ENCODE results near the gene ATG16L1. TPM values are rescaled to one million over a fixed set of nuclear protein-coding genes. Genes with fewer than 3 reads are reported as not detected.

The ATG16L1 gene
- total RNA-seq, 1 donor from 2014 or later = 39.3 TPM

DNA sequence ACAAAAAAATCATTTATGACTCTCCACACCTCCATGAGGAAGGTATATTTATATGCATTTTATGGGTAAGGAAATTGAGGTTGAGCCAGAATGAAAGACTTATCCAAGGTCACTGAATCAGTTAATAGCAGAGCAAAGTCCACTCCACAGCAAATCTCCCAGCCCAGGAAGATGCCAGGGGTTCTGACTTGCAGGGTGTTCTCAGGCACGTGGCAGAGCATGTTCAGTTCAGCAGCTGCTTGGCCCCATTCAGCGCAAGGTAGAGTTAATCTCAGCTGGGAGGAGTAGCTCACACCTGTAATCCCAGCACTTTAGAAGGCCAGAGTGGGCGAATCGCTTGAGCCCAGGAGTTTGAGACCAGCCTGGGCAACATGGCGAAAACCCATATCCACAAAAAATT is 85.1 kb downstream of the ATG16L1 start:
- no peak for DNase-seq

DNA sequence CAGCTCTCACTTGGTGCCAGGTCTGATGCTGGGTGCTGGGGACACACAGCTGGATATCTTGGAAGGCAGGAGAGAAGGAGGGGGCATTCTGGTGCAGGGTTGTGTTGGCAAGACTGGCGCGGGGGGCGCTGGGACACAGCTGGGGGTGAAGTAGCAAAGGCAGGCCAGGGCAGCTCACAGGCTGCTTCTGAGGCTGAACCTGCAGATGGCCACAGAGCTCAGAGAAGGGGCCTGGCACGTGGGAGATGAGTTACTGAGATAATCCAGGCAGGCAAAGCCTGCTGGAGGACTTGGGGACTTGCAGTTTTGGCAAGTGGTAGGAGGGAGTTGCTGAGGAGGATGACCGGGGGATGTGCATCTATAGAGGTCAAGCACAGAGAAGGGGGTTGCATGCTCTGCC is 86.6 kb downstream of the ATG16L1 start:
- no peak for DNase-seq

DNA sequence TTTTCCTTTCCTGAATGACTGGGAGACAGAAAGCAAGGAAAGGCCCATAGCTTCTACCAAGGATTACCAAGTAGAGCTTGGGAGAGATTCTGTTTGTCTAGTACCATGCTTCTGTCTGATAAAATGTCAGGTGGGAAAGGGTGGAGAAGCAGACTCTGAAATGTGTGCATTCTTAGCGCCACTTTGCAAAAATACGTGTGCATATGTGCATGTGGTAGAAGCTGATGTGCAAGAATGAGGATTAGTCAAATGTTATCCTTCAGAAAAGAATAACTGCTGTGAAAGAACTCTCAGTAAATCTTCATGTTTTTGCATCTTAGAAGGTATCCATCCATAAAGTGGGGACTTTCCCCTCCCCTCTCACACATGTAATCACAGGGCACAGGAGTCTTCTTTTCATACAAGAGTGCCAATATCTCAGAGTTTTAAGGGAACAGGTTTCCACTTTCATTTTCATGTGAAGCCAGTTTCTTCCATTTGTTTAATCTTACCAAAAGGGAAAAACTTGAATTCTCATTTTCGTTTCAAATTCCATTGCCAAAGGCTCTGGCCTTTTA is 87.4 kb downstream of the ATG16L1 start:
- DNase-seq = no peak

DNA sequence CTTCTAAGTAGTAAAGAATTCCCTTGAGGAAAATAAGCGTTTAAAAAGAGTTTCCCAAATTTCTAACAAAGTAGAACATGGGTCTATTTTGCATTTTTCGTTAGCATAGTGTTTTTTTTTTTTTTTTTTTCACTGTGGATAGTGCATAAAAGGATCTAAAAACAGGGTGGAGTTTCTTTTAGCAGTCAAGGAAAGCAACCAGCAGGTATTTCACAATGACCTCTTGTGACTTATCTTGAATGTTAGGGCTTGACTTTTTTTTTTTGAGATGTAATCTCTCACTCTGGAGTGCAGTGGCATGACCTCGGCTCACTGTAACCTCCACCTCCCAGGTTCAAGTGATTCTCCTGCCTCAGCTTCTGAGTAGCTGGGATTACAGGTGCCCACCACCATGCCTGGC is 88.0 kb downstream of the ATG16L1 start:
- no peak for DNase-seq

DNA sequence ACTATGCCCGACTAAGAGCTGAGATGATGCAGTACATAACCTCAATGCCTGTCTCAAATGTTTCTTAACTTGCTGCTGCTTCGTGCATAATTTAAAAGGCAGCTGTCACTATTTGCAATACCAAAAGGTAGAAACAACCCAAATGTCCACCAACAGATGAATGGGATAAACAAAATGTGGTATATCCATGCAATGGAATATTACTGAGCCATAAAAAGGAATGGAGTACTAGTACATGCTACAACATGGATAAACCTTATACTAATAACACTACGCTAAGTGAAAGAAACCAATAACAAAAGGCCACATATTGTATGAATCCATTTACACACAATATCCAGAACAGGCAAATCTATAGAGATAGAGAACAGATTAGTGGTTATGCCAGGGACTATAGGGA is 89.8 kb downstream of the ATG16L1 start:
- no peak for DNase-seq

DNA sequence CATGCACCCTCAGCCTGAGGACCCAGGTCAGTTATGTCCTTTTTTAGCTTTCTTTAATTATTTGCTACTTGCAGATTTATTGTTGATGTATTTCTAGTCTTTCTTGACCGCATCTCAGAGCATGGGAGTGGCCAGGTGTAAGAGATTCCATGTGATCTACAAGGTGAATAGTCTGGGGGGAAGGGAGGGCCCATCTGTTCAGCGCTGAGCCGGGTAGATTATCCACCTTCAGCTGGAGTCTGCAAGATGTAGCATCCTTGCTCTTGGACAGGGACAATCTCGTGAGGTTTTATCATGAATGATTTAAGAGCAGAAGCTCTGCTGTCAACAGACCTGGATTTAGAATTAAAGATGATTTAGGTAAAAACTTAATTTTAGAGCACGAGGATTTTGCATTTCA is 90.8 kb downstream of the ATG16L1 start:
- no peak for DNase-seq

DNA sequence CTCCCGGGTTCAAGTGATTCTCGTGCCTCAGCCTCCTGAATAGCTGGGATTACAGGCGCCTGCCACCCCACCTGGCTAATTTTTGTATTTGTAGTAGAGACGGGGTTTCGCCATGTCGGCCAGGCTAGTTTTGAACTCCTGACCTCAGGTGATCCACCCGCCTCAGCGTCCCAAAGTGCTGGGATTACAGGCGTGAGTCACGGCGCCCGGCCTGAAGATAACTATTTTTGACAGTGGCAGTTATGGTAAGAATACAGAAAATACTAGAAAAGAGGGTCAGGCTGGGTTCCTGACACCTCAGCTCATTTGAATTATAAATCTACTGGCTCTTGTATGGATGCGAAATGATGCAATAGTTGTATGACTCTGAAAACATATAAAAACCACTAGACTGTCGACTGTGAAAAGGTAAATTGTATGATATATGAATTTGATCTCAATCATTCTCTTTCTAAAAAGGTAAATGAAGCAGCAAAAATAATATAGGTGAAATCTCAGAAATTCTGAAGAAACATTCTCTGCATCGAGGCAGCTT is 91.8 kb downstream of the ATG16L1 start:
- no peak for DNase-seq

Other genes starting within 250 kb of the ATG16L1 start
- gene NGEF, start 238.4 kb upstream of the ATG16L1 start, total RNA-seq = 0.17 and 0.33 TPM in 2 replicates
- not detected in 2 replicates for gene NEU2, start 219.0 kb upstream of the ATG16L1 start, total RNA-seq
- gene INPP5D, start 191.3 kb upstream of the ATG16L1 start, total RNA-seq = 45.3 and 45.7 TPM in 2 replicates
- 0.19 TPM in 1 of 2 replicates, not detected in the other for gene SAG, start 56.1 kb downstream of the ATG16L1 start, total RNA-seq
- 12.2 and 12.3 TPM in 2 replicates for gene DGKD, start 102.8 kb downstream of the ATG16L1 start, total RNA-seq

Data from dermis blood vessel endothelial cell (primary cell).